Activated T-helper 9 cell treated with anti-CD3 and anti-CD28 coated beads, Interleukin-2, amount 50 U/mL, for 16 hours (primary cell): ENCODE measurements around the gene MZF1.

ENCODE experiments used
- DNase-seq: peaks from one replicate; pipeline ENCODE4 v3.0.0-alpha.2; 2020; ENCODE audit warnings: low read depth

The MZF1 gene

DNA sequence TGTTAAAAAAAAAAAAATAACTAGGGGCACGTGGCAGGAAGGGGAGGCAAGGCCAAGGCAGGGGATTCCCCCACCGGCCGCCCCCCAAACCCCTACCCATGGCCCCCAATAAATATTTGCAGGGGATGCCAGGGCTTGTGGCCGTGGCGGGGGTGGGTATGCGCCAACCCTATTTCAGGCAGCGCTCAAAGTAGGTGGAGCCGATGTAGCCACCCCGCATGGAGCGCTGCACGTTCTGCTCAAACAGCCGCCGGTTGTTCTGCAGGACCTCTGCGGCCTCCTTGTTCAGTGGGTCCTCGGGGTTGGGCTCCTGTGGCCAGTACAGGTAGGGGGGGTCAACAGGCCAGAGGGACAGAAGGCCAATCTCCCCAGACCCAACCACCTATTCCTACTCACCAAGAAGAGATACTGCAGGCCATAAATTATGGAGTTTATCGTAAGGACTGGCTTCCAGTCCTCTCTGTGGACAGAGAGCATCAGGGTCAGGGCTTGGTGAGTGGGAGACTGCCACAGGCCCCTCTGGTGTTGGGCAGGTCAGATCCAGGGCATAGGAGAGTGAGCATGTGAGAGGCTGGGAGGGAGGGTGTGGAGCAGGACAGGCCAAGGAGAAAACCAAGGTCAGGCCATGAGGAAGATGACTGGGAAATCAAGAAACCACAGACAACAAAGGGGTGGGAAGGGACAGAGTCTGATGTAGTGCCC lies 17.1 kb downstream of the MZF1 start:
- no peak for DNase-seq

DNA sequence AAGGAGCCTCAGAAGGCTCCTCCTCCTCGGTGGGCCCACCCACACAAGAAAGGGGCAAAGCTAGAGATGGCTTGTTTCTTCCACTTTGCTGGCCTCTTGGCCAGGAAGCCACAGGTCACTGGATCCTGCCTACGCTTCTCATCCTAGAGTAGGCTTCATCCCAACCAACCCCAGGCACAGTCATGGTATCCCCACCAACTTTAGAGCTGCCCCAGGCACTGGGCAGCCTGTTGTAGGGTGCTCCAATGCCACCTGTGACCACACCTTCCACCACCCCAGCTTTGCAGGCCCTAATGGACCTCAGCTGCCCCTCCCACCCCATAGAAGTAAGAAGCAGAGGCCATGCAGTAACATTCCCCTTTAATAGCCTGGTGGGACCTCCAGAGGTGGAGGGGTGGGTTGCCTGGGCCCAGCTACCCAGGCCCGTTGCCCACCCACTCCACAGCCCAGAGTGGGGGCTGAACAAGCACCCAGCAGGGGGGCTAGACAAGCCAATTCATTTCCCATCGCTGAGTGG lies 17.7 kb downstream of the MZF1 start:
- DNase-seq, result no peak

DNA sequence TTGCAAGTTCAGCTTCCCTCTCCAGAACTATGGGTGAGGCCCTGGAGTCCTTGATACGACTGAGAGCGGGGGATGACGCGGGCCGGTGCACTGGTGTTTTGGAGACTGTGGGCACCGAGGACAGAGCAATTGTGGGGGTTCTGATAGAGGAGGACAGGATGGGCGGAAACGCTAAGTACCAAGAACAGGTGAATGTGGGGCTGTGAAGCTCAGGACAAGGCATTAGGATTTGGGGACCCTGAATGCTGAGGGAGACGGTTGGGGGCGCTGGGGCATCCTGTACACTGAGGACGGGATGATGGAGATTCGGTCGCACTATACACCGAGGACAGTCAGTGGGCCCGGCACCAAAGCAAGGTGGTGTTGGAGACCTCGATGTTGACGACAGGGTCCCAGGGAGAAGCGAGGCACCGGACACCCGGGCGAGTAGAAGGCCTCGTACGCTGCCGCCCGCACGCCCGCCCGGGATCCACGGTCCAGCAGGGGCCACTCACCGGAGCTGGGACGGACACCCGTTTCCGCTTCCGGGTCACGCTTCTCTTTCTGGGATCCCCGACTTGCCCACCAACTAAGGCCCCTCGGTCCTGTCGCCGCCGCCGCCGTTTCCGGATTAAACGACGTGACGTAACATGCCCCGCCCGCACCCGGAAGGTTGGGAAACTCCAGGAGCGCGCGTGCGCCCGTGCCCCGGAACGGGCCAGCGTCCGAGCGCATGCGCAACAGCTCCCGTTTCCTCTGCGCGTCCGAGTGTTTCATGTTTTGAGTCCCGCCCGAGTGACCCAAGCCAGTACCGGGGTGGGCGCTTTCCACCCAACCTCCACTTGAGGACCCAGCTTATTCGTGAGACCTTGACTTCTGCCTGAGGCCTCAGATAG lies 18.4 kb downstream of the MZF1 start, which contains the start of gene CHMP2A:
Gene CHMP2A, minus strand, starts transcription at position 612 of the 875 bp plus-strand sequence. CDS start 893 bp downstream, outside the sequence.
- peak; percentile 97 for DNase-seq

- no peak for DNase-seq
Measured at GRCh38 chr19:58553799-58554493, 19.2 kb downstream of the MZF1 start.

- no peak for DNase-seq
Measured at GRCh38 chr19:58552655-58553054, 20.5 kb downstream of the MZF1 start.

- DNase-seq, result no peak
Measured at GRCh38 chr19:58551577-58552471, 21.3 kb downstream of the MZF1 start.

DNA sequence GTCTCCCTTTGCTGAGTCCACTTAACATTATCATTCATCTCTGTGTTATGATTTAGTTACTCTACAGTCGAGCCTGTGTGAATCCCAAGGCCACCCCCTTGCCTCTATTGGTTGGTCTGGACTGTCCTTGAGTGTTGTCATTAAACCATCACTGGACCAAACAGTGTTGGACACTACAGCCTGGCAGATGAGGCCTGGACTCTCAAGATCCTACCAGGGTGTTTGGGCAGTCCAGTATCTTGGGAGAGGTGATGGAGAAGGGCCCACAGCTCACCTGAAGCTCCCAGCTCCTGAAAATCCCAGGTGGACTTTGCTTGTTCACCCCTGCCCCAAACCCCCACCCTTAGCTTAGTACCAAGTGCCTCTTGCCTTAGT lies 22.0 kb downstream of the MZF1 start:
- DNase-seq, result no peak

DNA sequence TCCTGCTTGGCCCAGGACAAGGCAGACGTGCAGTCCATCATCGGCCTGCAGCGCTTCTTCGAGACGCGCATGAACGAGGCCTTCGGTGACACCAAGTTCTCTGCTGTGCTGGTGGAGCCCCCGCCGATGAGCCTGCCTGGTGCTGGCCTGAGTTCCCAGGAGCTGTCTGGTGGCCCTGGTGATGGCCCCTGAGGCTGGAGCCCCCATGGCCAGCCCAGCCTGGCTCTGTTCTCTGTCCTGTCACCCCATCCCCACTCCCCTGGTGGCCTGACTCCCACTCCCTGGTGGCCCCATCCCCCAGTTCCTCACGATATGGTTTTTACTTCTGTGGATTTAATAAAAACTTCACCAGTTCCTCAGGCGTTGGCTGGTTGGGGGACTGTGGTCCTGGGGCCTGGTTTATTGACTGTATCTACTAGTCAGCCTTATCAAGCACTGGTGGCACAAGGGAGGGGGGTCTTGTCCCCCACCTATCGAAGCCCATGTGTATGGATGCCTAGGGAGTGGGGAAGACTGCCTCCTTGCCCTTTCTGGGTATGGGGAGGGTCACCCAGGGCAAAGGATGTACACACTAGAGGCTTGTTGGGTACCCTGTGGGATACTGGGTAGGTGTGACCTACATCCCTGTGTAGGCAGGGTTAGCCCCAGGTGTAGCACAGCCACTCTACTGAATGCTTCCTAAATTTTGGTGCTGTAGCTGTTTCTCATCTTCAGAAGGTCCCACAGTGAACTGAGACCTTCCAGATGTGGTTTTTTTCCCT lies 22.6 kb downstream of the MZF1 start:
- no peak for DNase-seq

GRCh38 chr19:58549664-58550361 lies 23.3 kb downstream of the MZF1 start:
- no peak for DNase-seq

GRCh38 chr19:58548859-58549663 lies 24.1 kb downstream of the MZF1 start:
- no peak for DNase-seq

DNA sequence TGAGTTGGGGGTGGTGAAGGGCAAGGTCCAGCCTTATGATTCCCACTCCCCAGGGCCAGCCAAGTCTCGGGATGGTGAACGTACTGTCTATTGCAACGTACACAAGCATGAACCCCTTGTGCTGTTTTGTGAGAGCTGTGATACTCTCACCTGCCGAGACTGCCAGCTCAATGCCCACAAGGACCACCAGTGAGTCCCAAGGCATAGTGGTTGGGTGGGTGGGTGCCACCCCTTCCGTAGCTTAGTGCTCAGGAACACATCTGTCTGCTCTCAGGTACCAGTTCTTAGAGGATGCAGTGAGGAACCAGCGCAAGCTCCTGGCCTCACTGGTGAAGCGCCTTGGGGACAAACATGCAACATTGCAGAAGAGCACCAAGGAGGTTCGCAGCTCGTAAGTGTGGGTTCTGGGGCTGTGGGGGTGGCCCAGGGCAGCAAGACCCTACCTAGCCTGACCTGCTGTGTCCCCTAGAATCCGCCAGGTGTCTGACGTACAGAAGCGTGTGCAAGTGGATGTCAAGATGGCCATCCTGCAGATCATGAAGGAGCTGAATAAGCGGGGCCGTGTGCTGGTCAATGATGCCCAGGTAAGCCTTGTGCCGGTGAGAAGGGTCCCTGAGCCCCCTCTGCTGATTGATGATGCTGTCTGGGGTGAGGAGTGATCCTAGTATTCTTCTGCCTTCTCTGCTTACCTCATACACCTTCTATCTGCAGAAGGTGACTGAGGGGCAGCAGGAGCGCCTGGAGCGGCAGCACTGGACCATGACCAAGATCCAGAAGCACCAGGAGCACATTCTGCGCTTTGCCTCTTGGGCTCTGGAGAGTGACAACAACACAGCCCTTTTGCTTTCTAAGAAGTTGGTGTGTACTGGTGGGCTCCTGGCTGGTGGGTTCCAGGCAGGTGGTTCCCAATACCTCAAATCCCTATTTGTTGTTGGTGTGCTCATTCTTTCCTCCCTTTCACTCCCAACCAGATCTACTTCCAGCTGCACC lies 25.5 kb downstream of the MZF1 start:
- DNase-seq, result no peak

GRCh38 chr19:58546019-58546530 lies 27.1 kb downstream of the MZF1 start:
- DNase-seq, result no peak

DNA sequence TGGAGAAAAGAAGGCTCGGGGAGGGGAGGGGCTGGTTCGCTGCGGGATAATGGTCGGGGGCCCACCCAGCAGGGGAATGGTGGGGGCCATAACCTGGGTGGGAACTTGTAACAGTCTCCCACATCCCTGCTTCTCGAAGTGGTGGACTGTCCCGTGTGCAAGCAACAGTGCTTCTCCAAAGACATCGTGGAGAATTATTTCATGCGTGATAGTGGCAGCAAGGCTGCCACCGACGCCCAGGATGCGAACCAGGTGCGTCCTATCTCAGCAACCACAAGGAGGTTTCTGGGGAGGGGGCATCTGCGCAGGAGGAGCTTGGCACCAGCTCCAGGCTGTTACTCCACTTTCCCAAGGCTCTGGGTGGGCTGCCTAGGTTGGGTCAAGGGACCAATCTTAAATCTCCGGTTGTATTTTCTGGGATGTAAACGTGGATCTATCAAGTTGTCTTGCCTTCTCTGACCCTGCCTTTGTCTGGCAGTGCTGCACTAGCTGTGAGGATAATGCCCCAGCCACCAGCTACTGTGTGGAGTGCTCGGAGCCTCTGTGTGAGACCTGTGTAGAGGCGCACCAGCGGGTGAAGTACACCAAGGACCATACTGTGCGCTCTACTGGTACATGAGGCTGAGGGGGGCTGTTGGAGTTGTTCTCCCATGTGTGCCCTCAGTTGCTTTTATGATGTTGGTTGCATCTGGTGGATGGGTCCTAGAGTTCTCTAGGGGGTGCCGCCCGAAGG lies 27.7 kb downstream of the MZF1 start:
- no peak for DNase-seq

GRCh38 chr19:58544591-58545285 lies 28.4 kb downstream of the MZF1 start:
- peak; percentile 69 for DNase-seq

DNA sequence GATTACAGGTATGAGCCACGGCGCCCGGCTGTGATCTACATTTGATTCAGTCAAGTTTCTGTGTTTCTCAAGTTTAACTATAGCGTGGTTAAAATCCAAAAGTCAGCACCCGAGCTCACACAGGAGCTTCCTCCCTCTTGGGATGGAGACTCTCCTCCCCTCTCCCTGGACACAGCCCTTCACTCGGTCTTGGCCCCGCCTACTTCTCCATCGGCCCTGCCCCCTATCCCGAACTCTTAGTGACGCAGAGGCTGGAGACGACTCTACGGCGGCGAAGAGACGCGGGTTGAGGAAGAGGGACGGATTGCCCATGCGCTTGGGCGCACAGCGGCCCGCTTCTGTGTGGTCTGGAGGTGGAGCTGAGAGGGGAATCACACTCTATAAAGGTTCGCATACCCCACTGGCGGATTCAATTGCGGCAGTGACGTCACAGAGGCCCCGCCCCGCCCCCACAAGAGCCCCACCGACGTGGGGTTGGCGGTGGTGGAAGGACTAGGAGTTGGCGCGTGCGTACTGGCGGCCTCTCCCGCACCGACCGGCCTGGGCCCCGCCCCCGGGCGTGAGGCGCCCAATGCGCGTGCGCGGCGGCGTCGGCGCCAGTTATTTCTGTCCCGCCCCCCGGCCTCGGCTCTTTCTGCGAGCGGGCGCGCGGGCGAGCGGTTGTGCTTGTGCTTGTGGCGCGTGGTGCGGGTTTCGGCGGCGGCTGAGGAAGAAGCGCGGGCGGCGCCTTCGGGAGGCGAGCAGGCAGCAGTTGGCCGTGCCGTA lies 29.1 kb downstream of the MZF1 start, which contains the start of gene TRIM28:
Gene TRIM28, plus strand, starts transcription at position 239 of the 765 bp plus-strand sequence. CDS start 694 bp downstream, outside the sequence.
- peak; percentile 100 for DNase-seq
